ENCODE measurements around the gene LAX1.

The LAX1 gene

GRCh38 chr1:203813581-203814341 lies 48.8 kb downstream of the LAX1 start:
- no peak for DNase-seq

DNA sequence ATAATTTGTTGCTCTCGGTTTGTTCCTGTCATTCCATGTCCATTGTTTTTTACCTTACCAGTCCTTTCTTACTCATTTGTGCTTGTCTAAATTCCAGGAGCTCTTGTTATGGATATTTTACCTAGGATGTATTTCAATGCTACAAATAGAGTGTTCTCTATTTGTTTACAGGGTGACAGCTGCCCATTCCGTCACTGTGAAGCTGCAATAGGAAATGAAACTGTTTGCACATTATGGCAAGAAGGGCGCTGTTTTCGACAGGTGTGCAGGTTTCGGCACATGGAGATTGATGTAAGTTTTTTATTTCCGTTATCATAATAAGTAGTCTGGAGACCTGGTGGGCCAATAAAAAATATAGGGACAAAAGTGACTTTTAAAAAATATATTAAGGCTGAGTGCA lies 53.4 kb downstream of the LAX1 start:
- DNase-seq: no peak

GRCh38 chr1:203823306-203823705 lies 58.3 kb downstream of the LAX1 start:
- peak; percentile 9 for DNase-seq
